SK-N-SH (cell line): ENCODE results near the gene SPPL2C.

Experiments used
- EP300 ChIP-seq, 2 experiments: IDR thresholded peaks; 2 replicates each; pipeline versions ENCODE4 v1.4.0 to v1.6.1; 2012; ENCODE audit warnings: borderline replicate concordance in 1 of 2, low read depth in 1 of 2, low read length in 1 of 2
- EZH2phosphoT487 ChIP-seq: fragments of 200-600 bp; sonication (generic); IDR thresholded peaks from 2 replicates; pipeline ENCODE4 v1.6.1; 2017; ENCODE audit warnings: low read depth, mixed run types, mild to moderate bottlenecking, antibody characterized with exemption, moderate library complexity, borderline replicate concordance
- IRF3 ChIP-seq: fragments of 150-350 bp; IDR thresholded peaks from 2 replicates; pipeline ENCODE4 v1.6.1; 2016; ENCODE audit warnings: mild to moderate bottlenecking, low read depth, low read length
- JUND ChIP-seq: IDR thresholded peaks from 2 replicates; pipeline ENCODE4 v1.4.0; 2012
- NRF1 ChIP-seq: IDR thresholded peaks from 2 replicates; pipeline ENCODE4 v1.6.1; 2012; ENCODE audit warnings: low read depth, mild to moderate bottlenecking, low read length
- RFX5 ChIP-seq: IDR thresholded peaks from 2 replicates; pipeline ENCODE4 v1.6.1; 2012; ENCODE audit warnings: mild to moderate bottlenecking, improper control_type of control experiment, low read length
- SMC3 ChIP-seq: IDR thresholded peaks from 2 replicates; pipeline ENCODE4 v1.6.1; 2012; ENCODE audit warnings: low read depth, low read length, improper control_type of control experiment
- YY1 ChIP-seq: IDR thresholded peaks from 2 replicates; pipeline ENCODE4 v1.4.0; 2012; ENCODE audit warnings: low read depth, mild to moderate bottlenecking
- ZBTB33 ChIP-seq: IDR thresholded peaks from 2 replicates; pipeline ENCODE4 v1.4.0; 2012; ENCODE audit warnings: low read depth, borderline replicate concordance
- TF ChIP-seq, protein P1 (sequence below): fragments of 200-600 bp; sonication (generic); IDR thresholded peaks from 2 replicates; pipeline ENCODE4 v1.6.1; 2017; ENCODE audit warnings: antibody characterized with exemption, mild to moderate bottlenecking, moderate library complexity

GRCh38 chr17:45847101-45847500 is 2.4 kb downstream of the SPPL2C start:
- TF ChIP-seq, protein P1, sequence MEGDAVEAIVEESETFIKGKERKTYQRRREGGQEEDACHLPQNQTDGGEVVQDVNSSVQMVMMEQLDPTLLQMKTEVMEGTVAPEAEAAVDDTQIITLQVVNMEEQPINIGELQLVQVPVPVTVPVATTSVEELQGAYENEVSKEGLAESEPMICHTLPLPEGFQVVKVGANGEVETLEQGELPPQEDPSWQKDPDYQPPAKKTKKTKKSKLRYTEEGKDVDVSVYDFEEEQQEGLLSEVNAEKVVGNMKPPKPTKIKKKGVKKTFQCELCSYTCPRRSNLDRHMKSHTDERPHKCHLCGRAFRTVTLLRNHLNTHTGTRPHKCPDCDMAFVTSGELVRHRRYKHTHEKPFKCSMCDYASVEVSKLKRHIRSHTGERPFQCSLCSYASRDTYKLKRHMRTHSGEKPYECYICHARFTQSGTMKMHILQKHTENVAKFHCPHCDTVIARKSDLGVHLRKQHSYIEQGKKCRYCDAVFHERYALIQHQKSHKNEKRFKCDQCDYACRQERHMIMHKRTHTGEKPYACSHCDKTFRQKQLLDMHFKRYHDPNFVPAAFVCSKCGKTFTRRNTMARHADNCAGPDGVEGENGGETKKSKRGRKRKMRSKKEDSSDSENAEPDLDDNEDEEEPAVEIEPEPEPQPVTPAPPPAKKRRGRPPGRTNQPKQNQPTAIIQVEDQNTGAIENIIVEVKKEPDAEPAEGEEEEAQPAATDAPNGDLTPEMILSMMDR, result no peak
- TF ChIP-seq EP300 (IDR thresholded peaks at IDR 0.05; ENCODE audit: borderline replicate concordance in 1 of 2, low read depth in 1 of 2, low read length in 1 of 2) (no peak), RFX5 (no peak), EZH2phosphoT487 (no peak), YY1 (no peak), IRF3 (no peak), JUND (no peak), NRF1 (no peak), SMC3 (no peak), ZBTB33 (no peak)
